ENCODE data around the gene MYH7. TPM values are rescaled to one million over a fixed set of nuclear protein-coding genes. Genes with fewer than 3 reads are reported as not detected.

The MYH7 gene
- total RNA-seq, 6 experiments from 2014 or later, result 0.30 to 5.6 (median 0.60) TPM

DNA sequence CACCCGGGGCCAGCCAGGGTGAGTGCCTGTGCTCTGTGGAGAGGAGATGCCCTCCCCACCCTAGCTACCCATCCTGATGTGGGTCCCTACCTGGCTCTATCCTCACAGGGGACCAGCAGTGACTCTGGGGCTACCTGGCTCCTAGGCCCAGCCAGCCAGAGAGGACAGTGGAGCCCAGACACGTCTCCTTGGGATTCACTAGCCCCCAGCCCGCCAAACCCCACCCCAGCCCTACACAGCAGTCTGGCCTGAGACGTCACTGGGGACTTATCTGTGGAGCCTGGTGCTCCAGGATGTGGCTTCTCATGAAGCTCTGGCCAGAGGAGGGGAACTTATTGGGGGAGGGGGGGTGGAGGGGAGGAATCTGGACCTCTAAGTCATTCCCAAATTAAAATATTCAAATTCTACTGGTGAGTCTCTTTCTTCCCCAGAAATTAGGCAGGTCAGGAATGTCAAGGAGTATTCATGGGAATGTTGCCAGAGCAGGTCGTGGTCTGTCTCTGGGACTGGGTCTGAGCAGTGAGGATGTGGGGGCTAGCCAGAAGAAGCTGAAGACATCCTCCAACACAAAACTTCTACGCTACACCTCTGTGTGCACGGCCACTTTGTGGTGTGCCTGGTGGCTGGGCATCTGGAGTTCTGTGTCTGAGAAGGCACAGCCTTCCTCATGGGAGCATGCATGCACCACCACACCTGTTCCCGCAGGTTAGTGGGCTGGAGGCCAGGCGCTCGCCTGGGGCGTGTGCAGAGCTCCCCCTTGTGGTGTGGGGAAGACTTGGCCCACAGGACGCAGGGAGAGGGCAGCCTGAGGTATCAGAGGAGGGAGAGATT, 55.9 kb downstream of the MYH7 start:
- Histone ChIP-seq H3K27ac (no peak overlapping the region), H3K9me3 (no peaks in the 10 kb centered on the region), H3K4me3 (no peak overlapping the region), H3K36me3 (no peaks in the 10 kb centered on the region), H3K27me3 (no peaks in the 10 kb centered on the region), H3K4me1 (no peaks in the 10 kb centered on the region)
- TF ChIP-seq POLR2A (IDR thresholded peaks at IDR 0.05), result no peak
- TF ChIP-seq, protein P1, sequence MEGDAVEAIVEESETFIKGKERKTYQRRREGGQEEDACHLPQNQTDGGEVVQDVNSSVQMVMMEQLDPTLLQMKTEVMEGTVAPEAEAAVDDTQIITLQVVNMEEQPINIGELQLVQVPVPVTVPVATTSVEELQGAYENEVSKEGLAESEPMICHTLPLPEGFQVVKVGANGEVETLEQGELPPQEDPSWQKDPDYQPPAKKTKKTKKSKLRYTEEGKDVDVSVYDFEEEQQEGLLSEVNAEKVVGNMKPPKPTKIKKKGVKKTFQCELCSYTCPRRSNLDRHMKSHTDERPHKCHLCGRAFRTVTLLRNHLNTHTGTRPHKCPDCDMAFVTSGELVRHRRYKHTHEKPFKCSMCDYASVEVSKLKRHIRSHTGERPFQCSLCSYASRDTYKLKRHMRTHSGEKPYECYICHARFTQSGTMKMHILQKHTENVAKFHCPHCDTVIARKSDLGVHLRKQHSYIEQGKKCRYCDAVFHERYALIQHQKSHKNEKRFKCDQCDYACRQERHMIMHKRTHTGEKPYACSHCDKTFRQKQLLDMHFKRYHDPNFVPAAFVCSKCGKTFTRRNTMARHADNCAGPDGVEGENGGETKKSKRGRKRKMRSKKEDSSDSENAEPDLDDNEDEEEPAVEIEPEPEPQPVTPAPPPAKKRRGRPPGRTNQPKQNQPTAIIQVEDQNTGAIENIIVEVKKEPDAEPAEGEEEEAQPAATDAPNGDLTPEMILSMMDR (IDR thresholded peaks at IDR 0.05), result peak; percentile 90 to 95 (median 94)
- ATAC-seq, result peak; percentile 90 to 98 (median 96)
- 21% methylated on average over 10 of the region's 12 CpGs for WGBS (ENCODE audit: insufficient coverage, low coverage, low lambda C conversion rate, missing lambda C conversion rate)
- intact Hi-C loops (cut with DNase I), result loop anchor here (5.0 to 10.0 kb wide), 5 partner anchors 47 to 255 kb away; no protein-coding TSS in a partner anchor
- peak; percentile 76 to 82 (median 78) for DNase-seq

DNA sequence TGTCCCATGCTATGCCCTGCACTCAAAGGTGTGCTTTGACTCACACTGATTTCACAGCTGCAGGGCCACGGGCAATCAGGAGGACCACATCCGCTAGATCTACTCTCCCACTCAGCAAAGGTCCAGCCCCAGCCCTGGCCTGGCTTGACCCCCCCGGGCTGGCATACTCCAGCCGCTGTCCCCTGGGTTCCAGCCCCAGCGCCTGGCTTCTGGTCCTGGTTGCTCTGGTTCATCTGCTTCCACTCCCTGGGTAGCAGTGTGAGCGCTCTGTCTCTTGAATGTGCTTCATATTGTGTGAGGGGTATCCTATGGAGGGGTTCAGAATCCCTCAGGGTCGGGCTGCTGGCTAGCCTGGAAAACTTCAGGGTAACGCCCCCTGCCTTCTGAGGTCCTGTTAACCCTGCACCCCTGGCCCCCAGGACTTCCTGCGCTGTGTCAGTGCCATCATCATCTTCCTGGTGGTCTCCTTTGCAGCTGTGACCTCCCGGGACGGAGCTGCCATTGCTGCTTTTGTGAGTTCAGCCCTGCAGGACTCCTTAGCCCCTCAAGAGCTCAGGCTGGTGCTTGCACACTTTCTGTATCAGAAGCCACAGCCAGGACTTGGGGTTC, 56.7 kb downstream of the MYH7 start:
- H3K27ac ChIP-seq, result no peak overlapping the region
- WGBS (ENCODE audit: insufficient coverage, low coverage, low lambda C conversion rate, missing lambda C conversion rate), result 59% methylated on average over 5 of the region's 11 CpGs
- H3K27me3 ChIP-seq, result no peaks in the 10 kb centered on the region
- intact Hi-C loops (cut with DNase I), result loop anchor here (5.0 to 10.0 kb wide), 4 partner anchors 46 to 114 kb away; no protein-coding TSS in a partner anchor
- H3K9me3 ChIP-seq, result no peaks in the 10 kb centered on the region
- H3K4me3 ChIP-seq, result no peak overlapping the region
- no peaks in the 10 kb centered on the region for H3K4me1 ChIP-seq
- DNase-seq (no peak), ATAC-seq (no peak)
- TF ChIP-seq, protein P1 (IDR thresholded peaks at IDR 0.05), result no peak
- no peak for TF ChIP-seq POLR2A (IDR thresholded peaks at IDR 0.05)
- H3K36me3 ChIP-seq, result no peaks in the 10 kb centered on the region

DNA sequence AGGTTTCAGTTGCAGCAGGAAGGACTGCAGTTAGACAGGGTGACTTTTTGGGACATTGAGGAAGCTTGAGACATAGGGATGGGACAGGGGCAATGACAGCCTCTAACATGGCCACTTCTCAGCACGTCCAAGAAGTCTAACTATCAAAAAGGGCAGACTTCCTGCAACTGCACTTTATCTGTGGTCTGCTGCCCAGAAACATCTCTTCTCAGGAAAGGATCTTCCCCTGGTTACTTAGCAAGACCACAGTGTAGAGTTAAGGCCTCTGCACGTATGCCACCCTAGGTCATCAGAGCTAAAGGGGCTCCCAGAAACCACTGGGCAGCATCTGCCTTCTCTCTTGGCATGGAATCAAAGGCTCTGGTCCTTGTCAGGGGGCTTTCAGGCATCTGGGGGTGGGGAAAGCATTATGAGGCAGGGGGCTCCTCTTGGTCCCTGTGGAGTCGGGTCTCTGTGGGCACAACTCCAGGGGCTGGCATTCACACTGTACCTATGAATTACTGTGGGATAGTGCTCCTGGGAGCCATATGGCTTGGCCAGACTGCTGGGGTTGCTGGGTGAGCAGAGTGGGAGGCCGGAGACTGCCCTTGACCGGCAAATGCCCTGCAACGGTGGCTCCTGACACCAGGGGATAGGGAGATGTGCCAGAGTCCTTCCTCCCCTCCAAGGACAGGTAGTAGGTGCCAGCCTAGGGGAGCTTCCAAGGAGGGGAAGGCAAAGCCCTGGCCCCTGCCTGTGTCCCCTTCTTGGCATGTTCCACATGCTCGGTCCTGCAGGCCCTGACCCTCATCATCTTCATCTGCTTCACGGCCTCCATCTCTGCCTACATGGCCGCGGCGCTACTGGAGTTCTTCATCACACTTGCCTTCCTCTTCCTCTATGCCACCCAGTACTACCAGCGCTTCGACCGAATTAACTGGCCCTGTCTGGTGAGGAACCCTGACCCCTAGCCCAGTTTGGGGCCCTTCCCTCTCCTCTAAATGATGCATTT, 57.6 kb downstream of the MYH7 start:
- no peak overlapping the region for H3K4me3 ChIP-seq
- WGBS (ENCODE audit: insufficient coverage, low coverage, low lambda C conversion rate, missing lambda C conversion rate), result 83% methylated on average over 7 of the region's 14 CpGs
- no peaks in the 10 kb centered on the region for H3K4me1 ChIP-seq
- DNase-seq (peak in 1 of 3 donors; percentile 40), ATAC-seq (no peak)
- H3K36me3 ChIP-seq, result no peaks in the 10 kb centered on the region
- H3K27me3 ChIP-seq, result no peaks in the 10 kb centered on the region
- H3K9me3 ChIP-seq, result no peaks in the 10 kb centered on the region
- H3K27ac ChIP-seq, result no peak overlapping the region
- no peak for TF ChIP-seq POLR2A (IDR thresholded peaks at IDR 0.05)
- TF ChIP-seq, protein P1 (IDR thresholded peaks at IDR 0.05), result no peak
- intact Hi-C loops (cut with DNase I), result loop anchor here (5.0 to 10.0 kb wide), 4 partner anchors 46 to 113 kb away; no protein-coding TSS in a partner anchor

DNA sequence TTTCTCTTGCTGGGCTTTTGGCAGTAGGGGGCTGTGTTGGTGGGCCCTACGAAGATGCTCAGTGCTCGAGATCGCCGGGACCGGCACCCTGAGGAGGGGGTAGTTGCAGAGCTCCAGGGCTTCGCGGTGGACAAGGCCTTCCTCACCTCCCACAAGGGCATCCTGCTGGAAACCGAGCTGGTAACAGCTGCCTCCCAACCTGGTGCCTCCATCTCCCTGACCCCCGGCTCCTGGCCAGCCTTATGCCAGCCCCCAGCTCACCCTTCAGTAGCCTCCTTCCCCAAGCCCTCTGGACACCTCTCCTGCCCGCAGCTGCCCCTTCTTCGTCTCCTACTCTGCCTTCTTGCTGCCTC, 58.3 kb downstream of the MYH7 start:
- no peaks in the 10 kb centered on the region for H3K27me3 ChIP-seq
- ATAC-seq (no peak), DNase-seq (peak in 1 of 3 donors; percentile 27)
- TF ChIP-seq POLR2A (IDR thresholded peaks at IDR 0.05), result no peak
- TF ChIP-seq, protein P1 (IDR thresholded peaks at IDR 0.05), result no peak
- H3K36me3 ChIP-seq, result no peaks in the 10 kb centered on the region
- no peaks in the 10 kb centered on the region for H3K9me3 ChIP-seq
- no peak overlapping the region for H3K27ac ChIP-seq
- H3K4me3 ChIP-seq, result no peak overlapping the region
- intact Hi-C loops (cut with DNase I), result loop anchor here (5.0 to 10.0 kb wide), 4 partner anchors 45 to 112 kb away; no protein-coding TSS in a partner anchor
- H3K4me1 ChIP-seq, result no peaks in the 10 kb centered on the region
- 73% methylated on average over 2 of the region's 11 CpGs for WGBS (ENCODE audit: insufficient coverage, low coverage, low lambda C conversion rate, missing lambda C conversion rate)
